ENCODE results near the gene ASB2.

ASB2 gene

DNA sequence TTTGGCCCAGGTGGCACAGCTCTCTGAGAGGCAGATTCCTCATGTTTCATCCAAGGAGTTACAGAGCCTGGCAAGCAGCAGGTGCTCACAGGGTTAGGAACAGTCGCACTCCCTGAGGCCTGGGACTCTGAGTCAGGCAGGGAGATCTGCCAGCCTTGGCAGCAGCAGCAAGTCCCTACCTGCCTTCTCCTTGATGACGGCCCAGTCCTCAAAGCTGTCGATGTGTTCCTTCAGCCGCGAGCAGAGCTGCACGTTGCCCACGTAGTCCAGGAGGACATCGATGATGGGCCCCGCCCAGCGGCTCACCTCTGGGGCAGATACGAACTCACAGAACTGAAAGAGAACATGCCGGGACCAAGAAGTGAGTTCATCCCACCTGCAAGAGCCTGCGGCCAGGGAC lies 38.9 kb downstream of the ASB2 start:
- peaks cover 39 to 60% of the 10 kb centered on the region in 2 donors for H3K36me3 ChIP-seq (ENCODE audit: control insufficient read depth in 2 of 2, insufficient read depth in 2 of 2, low read length in 2 of 2)
- H3K27me3 ChIP-seq (ENCODE audit: control insufficient read depth in 1 of 2, insufficient read depth in 2 of 2, low read length in 2 of 2), result no peaks in the 10 kb centered on the region
- H3K4me3 ChIP-seq (ENCODE audit: low read length in 2 of 2), result no peak overlapping the region
- H3K27ac ChIP-seq (ENCODE audit: low read length), result peak overlapping the region; percentile 37
- H3K9ac ChIP-seq (ENCODE audit: low read length in 2 of 2), result no peak overlapping the region
- no peaks in the 10 kb centered on the region for H3K9me3 ChIP-seq (ENCODE audit: control insufficient read depth in 2 of 2, low read length in 2 of 2)
- peaks cover 41% of the 10 kb centered on the region for H3K4me1 ChIP-seq (ENCODE audit: control insufficient read depth, insufficient read depth, low read length)

DNA sequence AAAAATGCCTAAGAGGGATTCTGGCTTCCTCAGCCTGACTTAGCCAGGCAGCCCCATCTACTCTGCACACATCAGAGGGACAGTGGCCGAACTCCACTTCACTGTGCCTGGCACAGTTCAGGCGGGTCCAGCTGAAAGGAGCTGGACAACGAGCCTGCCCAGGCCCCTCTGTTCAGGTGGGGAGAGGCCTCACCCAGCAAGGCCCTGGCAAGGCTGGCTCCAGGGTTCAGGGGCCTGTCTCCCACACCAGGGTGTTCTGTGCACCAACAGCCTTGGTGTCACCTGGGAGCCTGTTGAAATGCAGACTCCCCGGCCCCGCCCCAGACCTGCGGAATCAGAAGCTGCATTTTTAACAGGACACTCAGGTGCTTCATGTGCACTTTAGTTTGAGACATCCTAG lies 39.4 kb downstream of the ASB2 start:
- Histone ChIP-seq H3K9me3 (ENCODE audit: control insufficient read depth in 2 of 2, low read length in 2 of 2) (no peaks in the 10 kb centered on the region), H3K27me3 (ENCODE audit: control insufficient read depth in 1 of 2, insufficient read depth in 2 of 2, low read length in 2 of 2) (no peaks in the 10 kb centered on the region), H3K4me3 (ENCODE audit: low read length in 2 of 2) (no peak overlapping the region), H3K27ac (ENCODE audit: low read length) (no peak overlapping the region), H3K9ac (ENCODE audit: low read length in 2 of 2) (no peak overlapping the region), H3K36me3 (ENCODE audit: control insufficient read depth in 2 of 2, insufficient read depth in 2 of 2, low read length in 2 of 2) (peaks cover 34 to 60% of the 10 kb centered on the region in 2 donors), H3K4me1 (ENCODE audit: control insufficient read depth, insufficient read depth, low read length) (peaks cover 37% of the 10 kb centered on the region)

DNA sequence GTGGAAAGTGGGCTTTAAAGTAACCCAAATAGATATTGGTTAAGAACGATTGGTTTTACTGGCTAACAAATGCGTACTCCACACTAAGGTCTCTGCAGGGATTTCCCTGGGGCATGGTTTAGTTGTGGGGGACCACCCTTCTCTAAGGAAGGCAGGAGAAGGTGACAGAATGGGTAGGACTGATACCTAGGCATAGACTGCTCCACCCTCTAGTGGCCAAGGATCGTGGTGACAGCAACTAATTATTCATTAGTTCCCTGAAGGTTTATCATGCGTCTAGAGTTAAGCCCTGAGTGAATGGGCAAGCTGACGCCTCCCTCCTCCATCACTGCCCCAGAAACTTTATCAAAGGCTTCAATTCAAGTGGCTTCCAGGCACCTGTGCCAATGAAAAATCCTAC lies 40.1 kb downstream of the ASB2 start:
- Histone ChIP-seq H3K9ac (ENCODE audit: low read length in 2 of 2) (no peak overlapping the region), H3K9me3 (ENCODE audit: control insufficient read depth in 2 of 2, low read length in 2 of 2) (no peaks in the 10 kb centered on the region), H3K36me3 (ENCODE audit: control insufficient read depth in 2 of 2, insufficient read depth in 2 of 2, low read length in 2 of 2) (peaks cover 34 to 62% of the 10 kb centered on the region in 2 donors), H3K27ac (ENCODE audit: low read length) (peak overlapping the region; percentile 11), H3K4me3 (ENCODE audit: low read length in 2 of 2) (no peak overlapping the region), H3K4me1 (ENCODE audit: control insufficient read depth, insufficient read depth, low read length) (peaks cover 33% of the 10 kb centered on the region), H3K27me3 (ENCODE audit: control insufficient read depth in 1 of 2, insufficient read depth in 2 of 2, low read length in 2 of 2) (no peaks in the 10 kb centered on the region)

DNA sequence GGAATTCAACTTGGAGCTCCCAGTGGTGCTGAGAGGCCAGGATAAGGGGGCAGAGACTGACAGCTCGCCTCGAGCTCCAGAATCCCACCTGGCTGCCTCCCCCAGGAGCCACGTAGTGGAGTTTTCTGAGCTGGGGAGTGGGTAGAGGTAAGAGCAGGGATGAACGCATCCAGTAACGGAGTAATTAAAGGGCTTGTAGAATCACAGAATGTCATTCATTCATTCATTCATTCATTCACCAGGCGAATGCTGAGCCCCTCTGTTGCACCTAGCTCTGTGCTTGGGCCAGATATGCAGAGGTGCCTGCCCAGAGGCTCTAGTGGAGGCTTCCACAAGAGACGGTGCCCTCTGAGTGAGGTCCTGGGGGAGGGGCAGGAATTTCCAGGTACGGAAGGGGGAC lies 41.2 kb downstream of the ASB2 start:
- no peaks in the 10 kb centered on the region for H3K9me3 ChIP-seq (ENCODE audit: control insufficient read depth in 2 of 2, low read length in 2 of 2)
- no peaks in the 10 kb centered on the region for H3K27me3 ChIP-seq (ENCODE audit: control insufficient read depth in 1 of 2, insufficient read depth in 2 of 2, low read length in 2 of 2)
- H3K4me3 ChIP-seq (ENCODE audit: low read length in 2 of 2), result no peak overlapping the region
- peaks cover 42 to 62% of the 10 kb centered on the region in 2 donors for H3K36me3 ChIP-seq (ENCODE audit: control insufficient read depth in 2 of 2, insufficient read depth in 2 of 2, low read length in 2 of 2)
- H3K9ac ChIP-seq (ENCODE audit: low read length in 2 of 2), result no peak overlapping the region
- H3K27ac ChIP-seq (ENCODE audit: low read length), result peak overlapping the region; percentile 18
- peaks cover 26% of the 10 kb centered on the region for H3K4me1 ChIP-seq (ENCODE audit: control insufficient read depth, insufficient read depth, low read length)

DNA sequence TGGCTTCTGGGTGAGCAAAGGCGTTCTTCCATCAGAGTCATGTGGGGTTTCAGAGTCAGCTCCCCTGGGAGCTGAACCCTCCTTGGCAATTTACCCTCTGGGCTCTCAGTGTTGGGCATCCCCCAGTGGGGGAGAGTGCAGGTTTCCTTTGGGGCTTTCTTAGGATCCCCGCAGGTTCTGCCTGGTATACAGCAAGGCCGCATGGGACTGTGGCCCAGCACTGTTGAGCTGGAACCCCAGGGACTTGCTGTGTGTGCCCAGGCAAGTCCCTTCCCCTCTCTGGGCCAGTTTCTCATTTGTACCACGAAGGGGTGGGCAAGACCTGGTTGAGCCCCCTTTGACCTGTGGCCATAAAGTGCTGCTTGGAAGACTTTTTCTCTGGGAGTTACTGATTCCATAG lies 43.7 kb downstream of the ASB2 start:
- Histone ChIP-seq H3K4me3 (ENCODE audit: low read length in 2 of 2) (no peak overlapping the region), H3K4me1 (ENCODE audit: control insufficient read depth, insufficient read depth, low read length) (peaks cover 23% of the 10 kb centered on the region), H3K9me3 (ENCODE audit: control insufficient read depth in 2 of 2, low read length in 2 of 2) (no peaks in the 10 kb centered on the region), H3K27me3 (ENCODE audit: control insufficient read depth in 1 of 2, insufficient read depth in 2 of 2, low read length in 2 of 2) (no peaks in the 10 kb centered on the region), H3K27ac (ENCODE audit: low read length) (peak overlapping the region; percentile 31), H3K36me3 (ENCODE audit: control insufficient read depth in 2 of 2, insufficient read depth in 2 of 2, low read length in 2 of 2) (peaks cover 40 to 57% of the 10 kb centered on the region in 2 donors), H3K9ac (ENCODE audit: low read length in 2 of 2) (no peak overlapping the region)

DNA sequence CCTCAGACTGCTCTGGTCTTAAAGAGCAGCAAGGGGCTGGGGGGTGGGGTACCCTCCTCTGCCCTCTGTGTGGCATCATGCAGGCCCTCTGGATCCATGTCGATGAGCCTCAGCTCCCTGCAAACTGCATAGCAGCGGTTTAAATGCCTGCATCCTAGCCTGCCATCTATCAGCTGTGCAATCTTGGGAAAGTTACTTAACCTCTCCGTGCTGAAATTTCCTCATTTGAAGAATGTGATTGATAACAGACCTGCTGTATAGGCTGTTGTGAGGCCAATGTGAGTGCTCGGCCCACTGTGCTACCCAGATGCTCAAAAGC lies 45.4 kb downstream of the ASB2 start:
- Histone ChIP-seq H3K27ac (ENCODE audit: low read length) (no peak overlapping the region), H3K4me1 (ENCODE audit: control insufficient read depth, insufficient read depth, low read length) (peaks cover 18% of the 10 kb centered on the region), H3K9me3 (ENCODE audit: control insufficient read depth in 2 of 2, low read length in 2 of 2) (no peaks in the 10 kb centered on the region), H3K27me3 (ENCODE audit: control insufficient read depth in 1 of 2, insufficient read depth in 2 of 2, low read length in 2 of 2) (no peaks in the 10 kb centered on the region), H3K9ac (ENCODE audit: low read length in 2 of 2) (no peak overlapping the region), H3K36me3 (ENCODE audit: control insufficient read depth in 2 of 2, insufficient read depth in 2 of 2, low read length in 2 of 2) (peaks cover 29 to 40% of the 10 kb centered on the region in 2 donors), H3K4me3 (ENCODE audit: low read length in 2 of 2) (no peak overlapping the region)

DNA sequence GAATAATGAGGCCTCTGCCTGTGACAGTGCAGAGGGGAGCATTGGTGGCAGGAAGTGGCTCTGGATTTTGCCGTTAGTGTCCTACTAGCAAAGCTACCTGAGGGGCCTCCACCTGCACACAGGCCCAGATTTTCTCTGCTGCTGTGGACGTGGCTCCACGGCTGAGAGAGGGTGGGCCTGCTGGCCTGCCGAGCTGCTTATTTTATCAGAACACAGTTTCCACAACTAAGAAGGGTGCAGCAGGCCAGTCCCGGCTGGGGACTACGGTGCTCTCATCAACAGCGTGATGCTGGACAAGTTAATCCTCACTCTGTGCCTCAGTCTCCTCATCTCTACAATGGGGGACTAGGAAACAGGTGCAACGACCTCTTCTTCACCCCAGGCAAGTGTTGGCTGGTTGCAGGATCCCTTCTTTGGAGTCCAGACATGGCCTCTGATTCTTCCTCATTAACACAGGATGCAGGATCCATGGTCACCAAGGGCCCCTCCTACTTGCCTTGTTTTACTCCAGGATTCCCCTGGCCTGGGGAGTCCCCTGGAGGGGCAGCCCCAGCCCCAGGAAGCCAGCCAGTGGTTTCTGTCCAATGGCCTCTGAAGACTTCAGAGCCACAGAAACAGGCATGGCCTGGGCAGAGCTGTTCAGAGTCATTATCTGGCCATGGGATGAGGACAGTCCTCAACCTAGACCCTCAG lies 45.9 kb downstream of the ASB2 start:
- Histone ChIP-seq H3K4me3 (ENCODE audit: low read length in 2 of 2) (no peak overlapping the region), H3K9me3 (ENCODE audit: control insufficient read depth in 2 of 2, low read length in 2 of 2) (no peaks in the 10 kb centered on the region), H3K9ac (ENCODE audit: low read length in 2 of 2) (no peak overlapping the region), H3K27me3 (ENCODE audit: control insufficient read depth in 1 of 2, insufficient read depth in 2 of 2, low read length in 2 of 2) (no peaks in the 10 kb centered on the region), H3K4me1 (ENCODE audit: control insufficient read depth, insufficient read depth, low read length) (peaks cover 18% of the 10 kb centered on the region), H3K27ac (ENCODE audit: low read length) (no peak overlapping the region), H3K36me3 (ENCODE audit: control insufficient read depth in 2 of 2, insufficient read depth in 2 of 2, low read length in 2 of 2) (peaks cover 28 to 35% of the 10 kb centered on the region in 2 donors)

DNA sequence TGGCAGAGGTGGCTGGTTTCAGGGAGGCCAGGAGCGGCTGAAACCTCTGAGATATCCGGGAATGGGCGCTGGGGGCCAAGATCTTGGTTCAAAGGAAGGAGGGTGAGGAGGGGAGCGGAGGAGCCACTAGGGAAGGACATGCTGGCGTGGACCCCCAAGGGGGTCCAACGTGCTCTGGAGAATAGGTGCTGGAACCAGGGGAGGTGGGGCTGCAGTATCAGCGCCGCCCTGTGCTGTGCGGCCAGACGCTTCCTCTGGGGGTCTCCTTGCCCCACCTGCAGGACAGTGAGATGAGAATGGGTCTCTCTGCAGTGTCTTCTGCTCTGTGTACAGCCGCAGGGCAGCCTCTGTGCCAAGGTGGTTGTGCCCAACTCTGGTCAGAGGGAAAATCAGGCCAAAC lies 46.7 kb downstream of the ASB2 start:
- H3K4me3 ChIP-seq (ENCODE audit: low read length in 2 of 2), result no peak overlapping the region
- no peaks in the 10 kb centered on the region for H3K27me3 ChIP-seq (ENCODE audit: control insufficient read depth in 1 of 2, insufficient read depth in 2 of 2, low read length in 2 of 2)
- peaks cover 15% of the 10 kb centered on the region for H3K4me1 ChIP-seq (ENCODE audit: control insufficient read depth, insufficient read depth, low read length)
- H3K9ac ChIP-seq (ENCODE audit: low read length in 2 of 2), result no peak overlapping the region
- no peaks in the 10 kb centered on the region for H3K9me3 ChIP-seq (ENCODE audit: control insufficient read depth in 2 of 2, low read length in 2 of 2)
- H3K36me3 ChIP-seq (ENCODE audit: control insufficient read depth in 2 of 2, insufficient read depth in 2 of 2, low read length in 2 of 2), result peaks cover 20 to 28% of the 10 kb centered on the region in 2 donors
- no peak overlapping the region for H3K27ac ChIP-seq (ENCODE audit: low read length)

DNA sequence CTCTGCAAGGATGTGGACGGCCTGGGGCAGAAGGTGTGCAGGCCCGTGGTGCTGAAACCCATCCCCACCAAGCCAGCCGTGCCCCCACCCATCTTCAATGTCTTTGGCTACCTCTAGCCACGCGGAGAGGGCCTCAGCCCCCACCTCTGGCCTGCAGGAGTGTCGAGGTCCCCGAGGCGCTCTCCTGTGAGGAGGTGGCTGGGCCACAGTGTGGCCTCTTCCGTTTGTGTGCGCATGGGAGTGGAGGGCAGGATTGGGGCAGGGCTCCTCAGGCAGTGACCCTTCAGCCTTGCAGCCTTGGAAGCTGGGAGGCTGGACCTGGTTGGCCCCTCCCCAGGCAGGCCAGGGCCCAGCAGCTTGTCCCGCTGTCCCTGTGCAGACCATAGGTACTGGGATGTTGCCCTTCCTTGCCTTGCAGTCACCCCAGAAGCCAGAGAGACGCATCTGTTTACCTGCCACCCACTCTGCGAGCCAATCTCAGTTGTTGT lies 47.3 kb downstream of the ASB2 start:
- Histone ChIP-seq H3K4me1 (ENCODE audit: control insufficient read depth, insufficient read depth, low read length) (peaks cover 15% of the 10 kb centered on the region), H3K27me3 (ENCODE audit: control insufficient read depth in 1 of 2, insufficient read depth in 2 of 2, low read length in 2 of 2) (no peaks in the 10 kb centered on the region), H3K4me3 (ENCODE audit: low read length in 2 of 2) (no peak overlapping the region), H3K36me3 (ENCODE audit: control insufficient read depth in 2 of 2, insufficient read depth in 2 of 2, low read length in 2 of 2) (peaks cover 15 to 22% of the 10 kb centered on the region in 2 donors), H3K9me3 (ENCODE audit: control insufficient read depth in 2 of 2, low read length in 2 of 2) (no peaks in the 10 kb centered on the region), H3K9ac (ENCODE audit: low read length in 2 of 2) (no peak overlapping the region), H3K27ac (ENCODE audit: low read length) (no peak overlapping the region)

DNA sequence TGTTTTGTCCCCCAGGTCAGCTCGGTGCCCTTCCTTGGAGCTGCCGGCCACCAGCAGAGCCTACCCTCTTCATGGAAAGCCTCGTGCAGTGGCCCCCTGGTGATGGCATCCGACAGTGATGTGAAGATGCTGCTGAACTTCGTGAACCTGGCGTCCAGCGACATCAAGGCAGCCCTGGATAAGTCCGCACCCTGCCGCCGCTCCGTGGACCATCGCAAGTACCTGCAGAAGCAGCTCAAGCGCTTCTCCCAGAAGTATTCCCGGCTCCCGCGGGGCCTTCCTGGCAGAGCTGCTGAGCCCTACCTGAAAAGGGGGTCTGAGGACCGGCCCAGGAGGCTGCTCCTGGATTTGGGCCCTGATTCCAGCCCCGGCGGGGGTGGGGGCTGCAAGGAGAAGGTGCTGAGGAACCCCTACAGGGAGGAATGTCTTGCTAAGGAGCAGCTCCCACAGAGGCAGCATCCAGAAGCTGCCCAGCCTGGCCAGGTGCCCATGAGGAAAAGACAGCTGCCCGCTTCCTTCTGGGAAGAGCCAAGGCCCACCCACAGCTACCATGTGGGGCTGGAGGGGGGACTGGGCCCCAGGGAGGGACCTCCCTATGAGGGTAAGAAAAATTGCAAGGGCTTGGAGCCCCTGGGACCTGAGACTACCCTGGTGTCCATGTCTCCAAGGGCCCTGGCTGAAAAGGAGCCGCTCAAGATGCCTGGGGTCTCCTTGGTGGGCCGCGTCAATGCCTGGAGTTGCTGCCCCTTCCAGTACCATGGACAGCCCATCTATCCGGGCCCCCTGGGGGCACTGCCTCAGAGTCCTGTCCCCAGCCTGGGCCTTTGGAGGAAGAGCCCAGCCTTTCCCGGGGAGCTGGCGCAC lies 48.0 kb downstream of the ASB2 start:
- Histone ChIP-seq H3K9me3 (ENCODE audit: control insufficient read depth in 2 of 2, low read length in 2 of 2) (no peaks in the 10 kb centered on the region), H3K27ac (ENCODE audit: low read length) (no peak overlapping the region), H3K27me3 (ENCODE audit: control insufficient read depth in 1 of 2, insufficient read depth in 2 of 2, low read length in 2 of 2) (no peaks in the 10 kb centered on the region), H3K36me3 (ENCODE audit: control insufficient read depth in 2 of 2, insufficient read depth in 2 of 2, low read length in 2 of 2) (peaks cover 9 to 19% of the 10 kb centered on the region in 2 donors), H3K4me1 (ENCODE audit: control insufficient read depth, insufficient read depth, low read length) (peaks cover 15% of the 10 kb centered on the region), H3K4me3 (ENCODE audit: low read length in 2 of 2) (no peak overlapping the region), H3K9ac (ENCODE audit: low read length in 2 of 2) (no peak overlapping the region)

DNA sequence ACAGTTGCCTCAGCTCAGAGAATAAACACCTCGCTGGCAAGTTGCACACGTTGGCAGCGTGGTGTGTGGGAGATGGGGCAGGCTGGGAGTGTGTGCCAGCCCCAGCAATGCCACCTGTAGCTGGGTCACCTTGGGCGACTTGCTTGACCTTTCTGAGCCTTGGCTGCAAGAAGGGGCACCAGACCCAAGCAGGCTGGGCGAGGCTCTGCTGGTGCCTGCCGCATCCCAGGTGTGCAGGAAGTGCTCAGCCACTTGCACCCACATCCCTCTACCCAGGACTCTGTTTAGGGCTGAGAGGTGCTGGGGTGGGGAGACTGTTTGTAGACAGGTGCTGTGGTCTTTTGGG lies 48.6 kb downstream of the ASB2 start:
- H3K4me1 ChIP-seq (ENCODE audit: control insufficient read depth, insufficient read depth, low read length), result peaks cover 13% of the 10 kb centered on the region
- H3K36me3 ChIP-seq (ENCODE audit: control insufficient read depth in 2 of 2, insufficient read depth in 2 of 2, low read length in 2 of 2), result peaks cover 9 to 16% of the 10 kb centered on the region in 2 donors
- H3K4me3 ChIP-seq (ENCODE audit: low read length in 2 of 2), result no peak overlapping the region

More for the DNA sequence above, 48.6 kb downstream of the ASB2 start:
- Histone ChIP-seq H3K9me3 (ENCODE audit: control insufficient read depth in 2 of 2, low read length in 2 of 2) (no peaks in the 10 kb centered on the region), H3K27me3 (ENCODE audit: control insufficient read depth in 1 of 2, insufficient read depth in 2 of 2, low read length in 2 of 2) (no peaks in the 10 kb centered on the region), H3K27ac (ENCODE audit: low read length) (no peak overlapping the region), H3K9ac (ENCODE audit: low read length in 2 of 2) (no peak overlapping the region)

All from stomach smooth muscle (tissue), 2 donors.